Uterus (tissue), 4 donors: ENCODE data around the gene DNAI1. TPM values are rescaled to one million over a fixed set of nuclear protein-coding genes. Genes with fewer than 3 reads are reported as not detected.

Experiments used
- DNase-seq, 2 donors: peaks; one replicate each; pipeline ENCODE4 v3.0.0-alpha.2; 2019 to 2020
- H3K27ac ChIP-seq, 2 donors: fragments of 200-600 bp; sonication (generic); 1 replicate in 1 of 2; 2 replicates in 1 of 2; pipeline ENCODE4 v1.5.1; 2016 to 2018
- H3K27me3 ChIP-seq, 2 donors: fragments of 200-600 bp; sonication (generic); one replicate each; pipeline ENCODE4 v1.5.1; 2018 to 2019; ENCODE audit warnings: control low read depth in 1 of 2
- H3K36me3 ChIP-seq, 2 donors: fragments of 200-600 bp; sonication (generic); one replicate each; pipeline ENCODE4 v1.5.1; 2019; ENCODE audit warnings: control low read depth in 1 of 2
- H3K4me1 ChIP-seq, 2 donors: fragments of 200-600 bp; sonication (generic); one replicate each; pipeline ENCODE4 v1.5.1; 2018 to 2019; ENCODE audit warnings: control low read depth in 1 of 2
- H3K4me3 ChIP-seq, 2 donors: fragments of 200-600 bp; sonication (generic); 1 replicate in 1 of 2; 2 replicates in 1 of 2; pipeline ENCODE4 v1.5.1; 2018 to 2019; ENCODE audit warnings: mild to moderate bottlenecking in 1 of 2
- H3K9me3 ChIP-seq, 2 donors: fragments of 200-600 bp; sonication (generic); one replicate each; pipeline ENCODE4 v1.5.1; 2019; ENCODE audit warnings: control low read depth in 1 of 2
- POLR2A ChIP-seq, 2 donors: fragments of 450-650 bp; IDR thresholded peaks; one replicate each; pipeline ENCODE4 v1.6.1; 2016; ENCODE audit warnings: antibody characterized with exemption in 2 of 2, mild to moderate bottlenecking in 1 of 2, moderate library complexity in 1 of 2
- intact Hi-C: fragments of 100-400 bp; cut with DNase I; formaldehyde crosslinking; loops from one replicate; pipeline ENCODE4 v1.15.1; 2023; ENCODE audit warnings: low total_unique reads
- total RNA-seq, 4 donors: library from RNA; depleted of rRNA in 3 of 4; stranded (reverse); fragments of >200 nt in 3 of 4; gene quantifications; one replicate each; pipeline versions ENCODE4 v1.1.0 to v1.2.4, GENCODE V29; 2014 to 2023
- TF ChIP-seq, protein P1 (sequence below), 4 experiments: fragments of 200-600 bp in 2 of 4; fragments of 450-650 bp in 2 of 4; sonication (generic) in 2 of 4; IDR thresholded peaks; one replicate each; pipeline ENCODE4 v1.5.1; 2016 to 2019; ENCODE audit warnings: antibody characterized with exemption in 4 of 4, mild to moderate bottlenecking in 2 of 4, moderate library complexity in 1 of 4
- donor health status: DM: yes; HTN: yes; CAD: no.

DNAI1 gene
- total RNA-seq, 4 donors from 2014 or later: 0.95 to 3.8 TPM; not detected in 2

- no peak overlapping the region for H3K4me3 ChIP-seq
- no peaks in the 10 kb centered on the region for H3K4me1 ChIP-seq
- H3K36me3 ChIP-seq: no peaks in the 10 kb centered on the region
- no peaks in the 10 kb centered on the region for H3K9me3 ChIP-seq
- TF ChIP-seq, protein P1, sequence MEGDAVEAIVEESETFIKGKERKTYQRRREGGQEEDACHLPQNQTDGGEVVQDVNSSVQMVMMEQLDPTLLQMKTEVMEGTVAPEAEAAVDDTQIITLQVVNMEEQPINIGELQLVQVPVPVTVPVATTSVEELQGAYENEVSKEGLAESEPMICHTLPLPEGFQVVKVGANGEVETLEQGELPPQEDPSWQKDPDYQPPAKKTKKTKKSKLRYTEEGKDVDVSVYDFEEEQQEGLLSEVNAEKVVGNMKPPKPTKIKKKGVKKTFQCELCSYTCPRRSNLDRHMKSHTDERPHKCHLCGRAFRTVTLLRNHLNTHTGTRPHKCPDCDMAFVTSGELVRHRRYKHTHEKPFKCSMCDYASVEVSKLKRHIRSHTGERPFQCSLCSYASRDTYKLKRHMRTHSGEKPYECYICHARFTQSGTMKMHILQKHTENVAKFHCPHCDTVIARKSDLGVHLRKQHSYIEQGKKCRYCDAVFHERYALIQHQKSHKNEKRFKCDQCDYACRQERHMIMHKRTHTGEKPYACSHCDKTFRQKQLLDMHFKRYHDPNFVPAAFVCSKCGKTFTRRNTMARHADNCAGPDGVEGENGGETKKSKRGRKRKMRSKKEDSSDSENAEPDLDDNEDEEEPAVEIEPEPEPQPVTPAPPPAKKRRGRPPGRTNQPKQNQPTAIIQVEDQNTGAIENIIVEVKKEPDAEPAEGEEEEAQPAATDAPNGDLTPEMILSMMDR (IDR thresholded peaks at IDR 0.05): no peak
- TF ChIP-seq POLR2A (IDR thresholded peaks at IDR 0.05): no peak
- intact Hi-C loops: no loop called here
- DNase-seq: no peak
- no peaks in the 10 kb centered on the region for H3K27me3 ChIP-seq
- H3K27ac ChIP-seq: no peak overlapping the region
Measured at GRCh38 chr9:34518896-34519295, 60.3 kb downstream of the DNAI1 start.

GRCh38 chr9:34519321-34520020, 60.9 kb downstream of the DNAI1 start:
- Histone ChIP-seq H3K9me3 (no peaks in the 10 kb centered on the region), H3K36me3 (no peaks in the 10 kb centered on the region), H3K27ac (no peak overlapping the region), H3K4me3 (no peak overlapping the region), H3K27me3 (no peaks in the 10 kb centered on the region), H3K4me1 (no peaks in the 10 kb centered on the region)
- intact Hi-C loops: no loop called here
- TF ChIP-seq, protein P1 (IDR thresholded peaks at IDR 0.05): no peak
- no peak for TF ChIP-seq POLR2A (IDR thresholded peaks at IDR 0.05)
- DNase-seq: no peak

DNA sequence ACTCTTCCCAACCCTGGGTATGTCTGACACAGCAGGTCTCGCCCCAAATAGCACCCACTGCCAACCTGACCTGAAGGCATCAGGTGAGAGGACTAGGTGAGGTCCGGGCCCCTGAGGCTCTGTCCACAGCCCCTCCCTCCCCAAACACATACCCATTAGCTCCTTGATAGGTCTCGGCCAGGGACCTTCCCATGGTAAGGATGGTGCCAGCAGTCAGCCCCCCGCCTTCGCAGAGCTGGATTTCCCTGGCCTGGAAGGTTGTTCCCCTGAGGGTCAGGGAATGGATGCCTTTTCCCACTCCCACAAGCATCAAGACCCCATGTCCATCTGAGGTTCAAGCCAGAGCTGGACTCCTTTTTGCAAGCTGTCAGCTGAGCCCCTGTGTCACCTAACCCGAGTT, 61.5 kb downstream of the DNAI1 start:
- DNase-seq: no peak
- H3K4me1 ChIP-seq: no peaks in the 10 kb centered on the region
- no peak overlapping the region for H3K4me3 ChIP-seq
- H3K27me3 ChIP-seq: no peaks in the 10 kb centered on the region
- intact Hi-C loops: no loop called here
- H3K36me3 ChIP-seq: no peaks in the 10 kb centered on the region
- no peaks in the 10 kb centered on the region for H3K9me3 ChIP-seq
- H3K27ac ChIP-seq: no peak overlapping the region
- TF ChIP-seq, protein P1 (IDR thresholded peaks at IDR 0.05): no peak
- TF ChIP-seq POLR2A (IDR thresholded peaks at IDR 0.05): no peak

DNA sequence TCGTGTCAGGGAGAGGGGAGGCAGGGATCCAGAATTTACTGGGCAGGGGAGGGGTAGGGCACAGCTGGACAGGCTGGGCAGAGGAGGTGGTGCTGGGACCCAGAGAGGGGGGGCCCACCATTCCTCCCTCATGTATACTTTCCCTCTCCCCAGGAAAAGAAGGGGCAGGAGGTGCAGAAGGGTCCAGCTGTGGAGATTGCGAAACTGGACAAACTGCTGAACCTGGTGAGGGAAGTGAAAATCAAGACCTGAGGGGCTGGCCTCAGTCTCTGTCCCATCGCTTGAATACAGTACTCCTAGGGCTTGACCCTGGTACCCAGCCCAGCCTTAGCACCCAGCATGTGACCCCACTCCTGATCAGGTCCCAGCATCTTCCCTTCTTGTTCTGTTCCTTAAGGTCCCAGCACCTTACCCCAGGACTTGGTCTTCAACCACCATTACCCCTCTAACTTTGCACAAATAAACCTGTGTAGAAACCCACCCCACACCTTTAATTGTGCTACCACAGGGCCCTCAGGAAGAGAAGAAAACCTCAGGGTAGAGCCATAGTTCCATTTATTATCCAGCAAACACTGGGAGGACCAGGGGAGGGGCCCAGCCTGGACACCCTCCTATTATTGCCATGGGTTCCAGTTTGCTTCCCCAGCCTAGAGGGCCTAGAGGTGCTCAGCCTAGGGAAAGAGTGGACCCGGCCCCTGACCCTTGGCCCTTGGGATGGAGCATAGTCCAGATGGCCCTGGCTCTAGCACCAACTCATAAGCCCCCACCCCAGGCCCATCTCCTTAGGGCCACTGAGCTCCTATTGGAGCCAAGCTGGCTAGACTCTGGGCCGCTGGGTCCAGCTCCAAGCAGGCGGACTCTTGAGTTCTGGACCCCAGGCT, 62.1 kb downstream of the DNAI1 start:
- no peak for DNase-seq
- no peaks in the 10 kb centered on the region for H3K36me3 ChIP-seq
- H3K4me3 ChIP-seq: no peak overlapping the region
- H3K27ac ChIP-seq: no peak overlapping the region
- no peaks in the 10 kb centered on the region for H3K4me1 ChIP-seq
- H3K27me3 ChIP-seq: no peaks in the 10 kb centered on the region
- TF ChIP-seq POLR2A (IDR thresholded peaks at IDR 0.05): no peak
- TF ChIP-seq, protein P1 (IDR thresholded peaks at IDR 0.05): no peak
- intact Hi-C loops: no loop called here
- H3K9me3 ChIP-seq: no peaks in the 10 kb centered on the region
